Neural progenitor cell (in vitro differentiated cells): ENCODE data around the gene ZAP70.

Source experiments
- EZH2 ChIP-seq: fragments of 200-600 bp; sonication (generic); IDR thresholded peaks from 2 replicates; pipeline ENCODE4 v1.6.1; 2017; ENCODE audit warnings: antibody characterized with exemption, mild to moderate bottlenecking, moderate library complexity
- TF ChIP-seq, protein P1 (sequence below): fragments of 200-600 bp; sonication (generic); IDR thresholded peaks from 2 replicates; pipeline ENCODE4 v1.5.1; 2017; ENCODE audit warnings: antibody characterized with exemption, mild to moderate bottlenecking

DNA sequence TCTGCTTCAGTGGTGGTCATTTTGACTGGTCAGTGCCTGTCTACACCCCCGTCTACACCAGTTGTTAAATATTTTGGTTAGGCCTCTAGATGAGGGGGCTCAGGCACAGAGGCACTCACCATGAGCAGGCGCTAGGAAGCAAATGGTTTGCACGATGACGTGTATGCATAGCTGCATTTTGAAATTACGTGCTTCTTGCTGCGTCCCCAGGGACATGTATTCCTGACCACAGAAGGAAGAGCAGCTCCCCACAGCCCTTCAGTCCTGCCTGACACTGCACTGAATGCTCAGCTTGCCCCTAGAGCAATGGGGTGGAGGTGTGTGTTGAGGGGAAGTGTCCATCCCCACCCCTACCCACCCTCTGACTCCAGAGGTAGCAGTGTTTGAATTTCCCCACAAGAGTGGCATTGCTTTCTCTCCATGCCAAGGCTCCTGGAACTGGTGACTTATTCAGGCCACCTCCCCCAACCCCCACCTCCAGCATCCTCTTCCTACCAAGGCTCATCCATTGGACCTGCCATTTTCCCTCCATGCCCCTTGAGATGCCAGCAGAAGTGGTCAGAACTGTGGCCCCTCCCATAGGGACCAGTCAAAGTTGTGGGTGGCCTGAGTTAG is 11.4 kb upstream of the ZAP70 start:
- TF ChIP-seq, protein P1, sequence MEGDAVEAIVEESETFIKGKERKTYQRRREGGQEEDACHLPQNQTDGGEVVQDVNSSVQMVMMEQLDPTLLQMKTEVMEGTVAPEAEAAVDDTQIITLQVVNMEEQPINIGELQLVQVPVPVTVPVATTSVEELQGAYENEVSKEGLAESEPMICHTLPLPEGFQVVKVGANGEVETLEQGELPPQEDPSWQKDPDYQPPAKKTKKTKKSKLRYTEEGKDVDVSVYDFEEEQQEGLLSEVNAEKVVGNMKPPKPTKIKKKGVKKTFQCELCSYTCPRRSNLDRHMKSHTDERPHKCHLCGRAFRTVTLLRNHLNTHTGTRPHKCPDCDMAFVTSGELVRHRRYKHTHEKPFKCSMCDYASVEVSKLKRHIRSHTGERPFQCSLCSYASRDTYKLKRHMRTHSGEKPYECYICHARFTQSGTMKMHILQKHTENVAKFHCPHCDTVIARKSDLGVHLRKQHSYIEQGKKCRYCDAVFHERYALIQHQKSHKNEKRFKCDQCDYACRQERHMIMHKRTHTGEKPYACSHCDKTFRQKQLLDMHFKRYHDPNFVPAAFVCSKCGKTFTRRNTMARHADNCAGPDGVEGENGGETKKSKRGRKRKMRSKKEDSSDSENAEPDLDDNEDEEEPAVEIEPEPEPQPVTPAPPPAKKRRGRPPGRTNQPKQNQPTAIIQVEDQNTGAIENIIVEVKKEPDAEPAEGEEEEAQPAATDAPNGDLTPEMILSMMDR, result no peak
- TF ChIP-seq EZH2, result no peak
